Breast epithelium (tissue), 4 donors: ENCODE results near the gene MCM9. TPM values are rescaled to one million over a fixed set of nuclear protein-coding genes. Genes with fewer than 3 reads are reported as not detected.

ENCODE experiments used
- DNase-seq, 2 donors: peaks; one replicate each; pipeline ENCODE4 v3.0.0-alpha.2; 2019; ENCODE audit warnings: low spot score in 2 of 2
- H3K27ac ChIP-seq, 2 donors: fragments of 200-600 bp; sonication (generic) in 1 of 2; one replicate each; pipeline ENCODE4 v1.5.1; 2016 to 2019; ENCODE audit warnings: mild to moderate bottlenecking in 1 of 2
- H3K27me3 ChIP-seq, 2 donors: fragments of 200-600 bp; sonication (generic) in 1 of 2; one replicate each; pipeline versions ENCODE4 v1.5.1 to v1.6.0; 2017 to 2019; ENCODE audit warnings: control low read depth in 1 of 2, mild to moderate bottlenecking in 1 of 2
- H3K36me3 ChIP-seq: fragments of 200-600 bp; one replicate; pipeline ENCODE4 v1.5.1; 2019
- H3K4me1 ChIP-seq, 2 donors: fragments of 200-600 bp; sonication (generic); one replicate each; pipeline ENCODE4 v1.5.1; 2016 to 2019; ENCODE audit warnings: control low read depth in 1 of 2
- H3K4me3 ChIP-seq, 3 donors: fragments of 200-600 bp; sonication (generic); 1 replicate in 2 of 3; 2 replicates in 1 of 3; pipeline ENCODE4 v1.5.1; 2016 to 2019; ENCODE audit warnings: mild to moderate bottlenecking in 3 of 3, moderate library complexity in 2 of 3
- H3K9me3 ChIP-seq, 2 donors: fragments of 200-600 bp; sonication (generic) in 1 of 2; one replicate each; pipeline ENCODE4 v1.5.1; 2016 to 2019; ENCODE audit warnings: control low read depth in 1 of 2
- POLR2A ChIP-seq: fragments of 450-650 bp; IDR thresholded peaks from one replicate; pipeline ENCODE4 v1.6.1; 2016; ENCODE audit warnings: antibody characterized with exemption, mild to moderate bottlenecking, moderate library complexity
- POLR2AphosphoS5 ChIP-seq, 3 donors: sonication (generic); formaldehyde crosslinking; IDR thresholded peaks; one replicate each; pipeline ENCODE4 v1.6.1; 2017; ENCODE audit warnings: antibody characterized with exemption in 3 of 3
- intact Hi-C: fragments of 100-400 bp; cut with DNase I; formaldehyde crosslinking; loops from one replicate; pipeline ENCODE4 v1.15.1; 2023; ENCODE audit warnings: low total_unique reads
- total RNA-seq, 3 donors: library from RNA; depleted of rRNA; stranded (reverse); fragments of >200 nt; gene quantifications; one replicate each; pipeline ENCODE4 v1.1.0, GENCODE V29; 2016
- TF ChIP-seq, protein P1 (sequence below), 3 donors: fragments of 450-650 bp; IDR thresholded peaks; one replicate each; pipeline ENCODE4 v1.5.1; 2016 to 2017; ENCODE audit warnings: antibody characterized with exemption in 3 of 3, mild to moderate bottlenecking in 3 of 3, moderate library complexity in 3 of 3

MCM9 gene
- total RNA-seq, 3 donors from 2014 or later = 17.9 to 40.5 (median 33.4) TPM

DNA sequence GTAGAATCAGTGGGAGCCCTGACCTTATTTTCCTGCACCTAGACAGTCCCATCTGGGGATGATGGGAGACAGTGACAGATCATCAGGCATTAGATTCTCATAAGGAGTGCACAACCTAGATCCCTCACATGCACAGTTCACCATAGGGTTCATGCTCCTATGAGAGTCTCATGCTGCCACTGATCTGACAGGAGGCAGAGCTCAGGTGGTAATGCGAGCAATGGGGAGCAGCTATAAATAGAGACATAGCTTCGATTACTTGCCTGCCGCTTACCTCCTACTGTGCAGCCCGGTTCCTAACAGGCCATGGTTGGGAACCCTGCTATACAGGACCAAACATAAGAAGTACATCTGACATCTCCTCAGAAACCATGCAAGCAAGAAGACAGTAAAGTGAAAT, 72.5 kb downstream of the MCM9 start:
- DNase-seq = no peak
- intact Hi-C loops = no loop called here
- TF ChIP-seq POLR2AphosphoS5 (IDR thresholded peaks at IDR 0.05) (no peak), POLR2A (no peak)
- TF ChIP-seq, protein P1, sequence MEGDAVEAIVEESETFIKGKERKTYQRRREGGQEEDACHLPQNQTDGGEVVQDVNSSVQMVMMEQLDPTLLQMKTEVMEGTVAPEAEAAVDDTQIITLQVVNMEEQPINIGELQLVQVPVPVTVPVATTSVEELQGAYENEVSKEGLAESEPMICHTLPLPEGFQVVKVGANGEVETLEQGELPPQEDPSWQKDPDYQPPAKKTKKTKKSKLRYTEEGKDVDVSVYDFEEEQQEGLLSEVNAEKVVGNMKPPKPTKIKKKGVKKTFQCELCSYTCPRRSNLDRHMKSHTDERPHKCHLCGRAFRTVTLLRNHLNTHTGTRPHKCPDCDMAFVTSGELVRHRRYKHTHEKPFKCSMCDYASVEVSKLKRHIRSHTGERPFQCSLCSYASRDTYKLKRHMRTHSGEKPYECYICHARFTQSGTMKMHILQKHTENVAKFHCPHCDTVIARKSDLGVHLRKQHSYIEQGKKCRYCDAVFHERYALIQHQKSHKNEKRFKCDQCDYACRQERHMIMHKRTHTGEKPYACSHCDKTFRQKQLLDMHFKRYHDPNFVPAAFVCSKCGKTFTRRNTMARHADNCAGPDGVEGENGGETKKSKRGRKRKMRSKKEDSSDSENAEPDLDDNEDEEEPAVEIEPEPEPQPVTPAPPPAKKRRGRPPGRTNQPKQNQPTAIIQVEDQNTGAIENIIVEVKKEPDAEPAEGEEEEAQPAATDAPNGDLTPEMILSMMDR (IDR thresholded peaks at IDR 0.05) = no peak
- Histone ChIP-seq H3K4me3 (no peak overlapping the region), H3K27ac (no peak overlapping the region), H3K36me3 (no peaks in the 10 kb centered on the region), H3K4me1 (peaks cover 3 to 4% of the 10 kb centered on the region in 2 donors), H3K9me3 (no peaks in the 10 kb centered on the region), H3K27me3 (no peaks in the 10 kb centered on the region)

DNA sequence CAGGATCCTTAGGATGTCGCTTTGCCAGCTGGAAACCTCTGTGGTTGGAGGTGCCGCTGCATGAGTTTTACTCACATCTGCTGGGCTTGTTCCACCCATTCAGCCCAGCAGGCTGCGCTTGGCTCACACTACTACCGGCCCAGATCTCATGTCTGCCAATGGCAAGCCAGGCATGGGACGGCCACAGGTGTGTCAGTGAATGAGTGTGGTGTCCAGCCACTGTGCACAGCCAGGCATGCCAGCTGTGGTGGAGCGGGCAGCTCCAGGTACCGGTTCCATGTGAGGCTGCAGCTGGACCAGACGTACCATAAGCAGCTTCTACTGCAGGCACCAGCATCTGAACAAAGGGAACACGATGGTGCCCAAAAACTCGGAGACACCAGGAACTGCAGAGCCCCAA, 74.1 kb downstream of the MCM9 start:
- Histone ChIP-seq H3K27ac (no peak overlapping the region), H3K27me3 (no peaks in the 10 kb centered on the region), H3K36me3 (no peaks in the 10 kb centered on the region), H3K4me1 (peaks cover 3 to 4% of the 10 kb centered on the region in 2 donors), H3K4me3 (no peak overlapping the region), H3K9me3 (no peaks in the 10 kb centered on the region)
- DNase-seq = no peak
- TF ChIP-seq, protein P1 (IDR thresholded peaks at IDR 0.05) = no peak
- TF ChIP-seq POLR2AphosphoS5 (IDR thresholded peaks at IDR 0.05) (no peak), POLR2A (no peak)
- intact Hi-C loops = no loop called here

DNA sequence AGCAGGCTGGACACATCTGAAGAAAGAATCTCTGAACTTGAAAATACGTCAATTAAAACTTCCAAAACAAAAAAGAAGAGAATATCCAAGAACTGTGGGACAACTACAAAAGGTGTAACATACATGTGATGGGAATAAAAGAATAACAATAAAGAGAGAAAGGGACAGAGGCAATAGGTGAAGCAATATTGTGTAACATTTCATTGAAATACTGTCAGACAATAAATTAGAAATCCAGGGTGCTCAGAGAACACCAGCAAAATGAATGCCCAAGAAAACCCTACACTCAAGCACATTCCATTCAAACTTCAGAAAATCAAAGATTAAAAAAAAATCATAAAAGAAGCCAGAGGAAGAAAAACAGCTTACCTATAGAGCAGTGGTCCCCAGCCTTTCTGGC, 74.6 kb downstream of the MCM9 start:
- TF ChIP-seq POLR2A = no peak
- TF ChIP-seq POLR2AphosphoS5 (IDR thresholded peaks at IDR 0.05) = no peak
- TF ChIP-seq, protein P1 (IDR thresholded peaks at IDR 0.05) = no peak
- intact Hi-C loops = no loop called here
- no peak for DNase-seq
- Histone ChIP-seq H3K4me3 (no peak overlapping the region), H3K27me3 (no peaks in the 10 kb centered on the region), H3K36me3 (no peaks in the 10 kb centered on the region), H3K27ac (no peak overlapping the region), H3K4me1 (peaks cover 3 to 4% of the 10 kb centered on the region in 2 donors), H3K9me3 (no peaks in the 10 kb centered on the region)

DNA sequence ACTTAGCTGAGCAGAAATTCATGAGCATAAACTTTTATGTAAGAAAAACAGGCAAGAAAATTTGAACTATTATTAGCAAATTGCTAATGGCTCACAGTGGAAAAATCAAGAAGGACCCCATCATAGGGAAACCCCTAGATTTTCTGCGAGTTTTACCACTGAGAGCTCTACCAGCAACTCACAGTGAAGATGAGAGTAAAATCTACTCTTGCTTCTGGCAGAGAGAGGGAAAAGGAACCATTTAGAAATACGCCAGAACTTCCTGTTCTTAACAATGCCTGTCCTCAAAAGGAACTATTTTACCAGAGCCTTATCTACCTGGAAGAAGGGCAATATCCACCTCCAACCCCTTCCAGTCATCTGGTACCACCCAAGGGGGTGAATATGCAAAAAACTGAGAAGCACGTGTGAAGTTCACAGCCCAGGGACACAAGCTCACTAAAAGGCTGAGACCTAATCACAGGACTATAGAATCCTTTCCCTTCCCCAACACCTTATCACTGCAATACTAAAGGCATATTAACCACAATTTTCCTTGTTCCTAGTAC, 75.4 kb downstream of the MCM9 start:
- Histone ChIP-seq H3K4me1 (peaks cover 0 to 3% of the 10 kb centered on the region in 2 donors), H3K9me3 (no peaks in the 10 kb centered on the region), H3K36me3 (no peaks in the 10 kb centered on the region), H3K27me3 (no peaks in the 10 kb centered on the region), H3K27ac (no peak overlapping the region), H3K4me3 (no peak overlapping the region)
- TF ChIP-seq POLR2AphosphoS5 (IDR thresholded peaks at IDR 0.05) (no peak), POLR2A (no peak)
- TF ChIP-seq, protein P1 (IDR thresholded peaks at IDR 0.05) = no peak
- no peak for DNase-seq
- intact Hi-C loops = no loop called here

DNA sequence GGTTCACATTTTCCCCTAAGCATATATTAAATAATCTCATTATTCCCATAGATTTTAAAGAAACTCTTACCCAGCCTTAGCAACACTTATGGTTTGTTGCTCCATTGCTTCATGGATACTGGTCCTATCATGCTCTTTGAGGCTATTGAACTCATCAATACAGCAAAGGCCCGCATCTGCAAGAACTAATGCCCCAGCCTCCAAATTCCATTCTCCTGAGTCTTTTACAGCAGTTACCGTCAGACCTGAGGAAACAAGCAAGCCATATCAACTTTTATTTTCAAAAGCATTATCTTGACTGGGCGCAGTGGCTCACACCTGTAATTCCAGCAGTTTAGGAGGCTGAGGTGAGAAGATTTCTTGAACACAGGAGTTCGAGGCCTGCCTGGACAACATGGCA, 78.7 kb downstream of the MCM9 start:
- Histone ChIP-seq H3K9me3 (no peaks in the 10 kb centered on the region), H3K36me3 (no peaks in the 10 kb centered on the region), H3K4me3 (no peak overlapping the region), H3K4me1 (no peaks in the 10 kb centered on the region), H3K27me3 (no peaks in the 10 kb centered on the region), H3K27ac (no peak overlapping the region)
- intact Hi-C loops = no loop called here
- no peak for DNase-seq
- TF ChIP-seq, protein P1 (IDR thresholded peaks at IDR 0.05) = no peak
- TF ChIP-seq POLR2AphosphoS5 (IDR thresholded peaks at IDR 0.05) (no peak), POLR2A (no peak)
